ENCODE measurements around the gene PMS1.

Gene PMS1

GRCh38 chr2:189818249-189819038 lies 34.2 kb downstream of the PMS1 start:
- H3K4me2 ChIP-seq (ENCODE audit: low read length), result no peak overlapping the region
- peaks cover 13% of the 10 kb centered on the region for H3K4me1 ChIP-seq (ENCODE audit: low read length)
- H3K27me3 ChIP-seq (ENCODE audit: low read depth, low read length), result no peaks in the 10 kb centered on the region
- TF ChIP-seq EZH2phosphoT487 (IDR thresholded peaks at IDR 0.05; ENCODE audit: low read depth) (no peak), CTCF (IDR thresholded peaks at IDR 0.05; ENCODE audit: low read depth, low read length) (no peak)
- no peak overlapping the region for H3K9ac ChIP-seq (ENCODE audit: low read length)
- H3K4me3 ChIP-seq (ENCODE audit: low read length), result no peak overlapping the region
- no peaks in the 10 kb centered on the region for H3K79me2 ChIP-seq (ENCODE audit: low read length)
- no peak overlapping the region for H3K27ac ChIP-seq (ENCODE audit: low read length)
- peaks cover 19% of the 10 kb centered on the region for H3K36me3 ChIP-seq (replicated peaks; ENCODE audit: low read depth, low read length)
- H2AFZ ChIP-seq (ENCODE audit: low read depth, low read length), result no peak overlapping the region
- H3K9me3 ChIP-seq (ENCODE audit: insufficient read depth, low read length), result no peaks in the 10 kb centered on the region
- no peaks in the 10 kb centered on the region for H4K20me1 ChIP-seq (ENCODE audit: insufficient read depth, low read length)

GRCh38 chr2:189819297-189819704 lies 35.1 kb downstream of the PMS1 start:
- no peak overlapping the region for H3K4me2 ChIP-seq (ENCODE audit: low read length)
- no peaks in the 10 kb centered on the region for H4K20me1 ChIP-seq (ENCODE audit: insufficient read depth, low read length)
- no peak overlapping the region for H2AFZ ChIP-seq (ENCODE audit: low read depth, low read length)
- no peaks in the 10 kb centered on the region for H3K79me2 ChIP-seq (ENCODE audit: low read length)
- TF ChIP-seq CTCF (IDR thresholded peaks at IDR 0.05; ENCODE audit: low read depth, low read length) (no peak), EZH2phosphoT487 (IDR thresholded peaks at IDR 0.05; ENCODE audit: low read depth) (no peak)
- H3K27ac ChIP-seq (ENCODE audit: low read length), result no peak overlapping the region
- no peak overlapping the region for H3K4me3 ChIP-seq (ENCODE audit: low read length)
- H3K4me1 ChIP-seq (ENCODE audit: low read length), result peaks cover 13% of the 10 kb centered on the region
- no peaks in the 10 kb centered on the region for H3K27me3 ChIP-seq (ENCODE audit: low read depth, low read length)
- H3K9me3 ChIP-seq (ENCODE audit: insufficient read depth, low read length), result no peaks in the 10 kb centered on the region
- H3K9ac ChIP-seq (ENCODE audit: low read length), result no peak overlapping the region
- H3K36me3 ChIP-seq (replicated peaks; ENCODE audit: low read depth, low read length), result peaks cover 12% of the 10 kb centered on the region

GRCh38 chr2:189821953-189822748 lies 37.9 kb downstream of the PMS1 start:
- Histone ChIP-seq H3K9ac (ENCODE audit: low read length) (no peak overlapping the region), H3K79me2 (ENCODE audit: low read length) (no peaks in the 10 kb centered on the region), H3K36me3 (replicated peaks; ENCODE audit: low read depth, low read length) (peaks cover 17% of the 10 kb centered on the region), H3K4me2 (ENCODE audit: low read length) (no peak overlapping the region), H3K4me3 (ENCODE audit: low read length) (no peak overlapping the region), H3K9me3 (ENCODE audit: insufficient read depth, low read length) (no peaks in the 10 kb centered on the region), H3K4me1 (ENCODE audit: low read length) (peaks cover 13% of the 10 kb centered on the region), H4K20me1 (ENCODE audit: insufficient read depth, low read length) (no peaks in the 10 kb centered on the region), H3K27ac (ENCODE audit: low read length) (no peak overlapping the region), H2AFZ (ENCODE audit: low read depth, low read length) (no peak overlapping the region), H3K27me3 (ENCODE audit: low read depth, low read length) (no peaks in the 10 kb centered on the region)
- TF ChIP-seq EZH2phosphoT487 (IDR thresholded peaks at IDR 0.05; ENCODE audit: low read depth) (no peak), CTCF (IDR thresholded peaks at IDR 0.05; ENCODE audit: low read depth, low read length) (no peak)

- H3K4me2 ChIP-seq (ENCODE audit: low read length), result no peak overlapping the region
- no peak overlapping the region for H3K27ac ChIP-seq (ENCODE audit: low read length)
- no peak overlapping the region for H3K4me3 ChIP-seq (ENCODE audit: low read length)
- no peaks in the 10 kb centered on the region for H3K4me1 ChIP-seq (ENCODE audit: low read length)
- H3K36me3 ChIP-seq (replicated peaks; ENCODE audit: low read depth, low read length), result peaks cover 10% of the 10 kb centered on the region
- no peak for TF ChIP-seq CTCF (IDR thresholded peaks at IDR 0.05; ENCODE audit: low read depth, low read length)
- TF ChIP-seq EZH2phosphoT487 (IDR thresholded peaks at IDR 0.05; ENCODE audit: low read depth), result no peak
- H3K9me3 ChIP-seq (ENCODE audit: insufficient read depth, low read length), result no peaks in the 10 kb centered on the region
- no peak overlapping the region for H3K9ac ChIP-seq (ENCODE audit: low read length)
- H4K20me1 ChIP-seq (ENCODE audit: insufficient read depth, low read length), result no peaks in the 10 kb centered on the region
- H3K27me3 ChIP-seq (ENCODE audit: low read depth, low read length), result no peaks in the 10 kb centered on the region
- no peak overlapping the region for H2AFZ ChIP-seq (ENCODE audit: low read depth, low read length)
- H3K79me2 ChIP-seq (ENCODE audit: low read length), result no peaks in the 10 kb centered on the region
Observed at GRCh38 chr2:189824694-189825396, 40.6 kb downstream of the PMS1 start.

All from OCI-LY3 (cell line).